Ovary (tissue), 9 donors: ENCODE measurements around the gene SCLT1. TPM values are rescaled to one million over a fixed set of nuclear protein-coding genes. Genes with fewer than 3 reads are reported as not detected.

Source experiments
- DNase-seq, 5 donors: peaks; one replicate each; pipeline ENCODE4 v3.0.0-alpha.2; 2019 to 2020
- H3K27ac ChIP-seq, 2 donors: fragments of 200-600 bp; one replicate each; pipeline versions ENCODE4 v1.5.1 to v1.8.0; 2019 to 2022
- H3K27me3 ChIP-seq: fragments of 200-600 bp; one replicate; pipeline ENCODE4 v1.8.0; 2022
- H3K36me3 ChIP-seq: fragments of 200-600 bp; sonication (generic); one replicate; pipeline ENCODE4 v1.5.1; 2019
- H3K4me1 ChIP-seq: one replicate; pipeline ENCODE4 v1.8.1; 2013; ENCODE audit warnings: mild to moderate bottlenecking, moderate library complexity; ENCODE audit not compliant: insufficient read depth
- H3K4me3 ChIP-seq: fragments of 200-600 bp; sonication (generic); one replicate; pipeline ENCODE4 v1.5.1; 2017
- H3K9me3 ChIP-seq, 2 donors: fragments of 200-600 bp in 1 of 2; sonication (generic) in 1 of 2; one replicate each; pipeline versions ENCODE4 v1.5.1 to v1.8.1; 2013 to 2019; ENCODE audit warnings: mild to moderate bottlenecking in 1 of 2, moderate library complexity in 1 of 2
- EP300 ChIP-seq: sonication (generic); formaldehyde crosslinking; IDR thresholded peaks from one replicate; pipeline ENCODE4 v1.6.1; 2017; ENCODE audit warnings: antibody characterized with exemption
- POLR2A ChIP-seq: fragments of 450-650 bp; IDR thresholded peaks from one replicate; pipeline ENCODE4 v1.6.1; 2017; ENCODE audit warnings: antibody characterized with exemption, mild to moderate bottlenecking, moderate library complexity
- WGBS, 3 donors: extraction: QIAGEN DNeasy Blood & Tissue Kit in 1 of 3; methylation state at CpG; one replicate each; pipeline versions ENCODE4 v1.1.5 to v1.1.7; 2013 to 2017; 5-methylcytosine and 5-hydroxymethylcytosine counted together
- intact Hi-C, 4 donors: fragments of 100-400 bp; cut with DNase I; formaldehyde crosslinking; loops; one replicate each; pipeline versions ENCODE4 v1.11.0 to v1.15.1; 2022 to 2023
- polyA plus RNA-seq, 2 donors: library from polyadenylated mRNA; stranded (reverse); fragments of 200-250 nt in 1 of 2; fragments of 350-450 nt in 1 of 2; fragmentation: Illumina TruSeq in 1 of 2; extraction: RNeasy Lipid Tissue Mini Kit (QIAGEN cat#74804) in 1 of 2; gene quantifications; one replicate each; pipeline ENCODE4 v1.2.3, GENCODE V29; 2013 to 2014
- total RNA-seq, 7 donors: library from RNA; depleted of rRNA in 2 of 7; stranded (reverse); fragments of >200 nt in 2 of 7; fragmentation: NEBNext Ultra II Directional in 3 of 7; extraction: Animal tissue kit (Norgen Biotek cat#: 25700) in 3 of 7; gene quantifications; one replicate each; pipeline versions ENCODE4 v1.1.0 to v1.2.4, GENCODE V29; 2016 to 2023
- TF ChIP-seq, protein P1 (sequence below), 3 donors: fragments of 450-650 bp in 2 of 3; fragments of 200-600 bp in 1 of 3; IDR thresholded peaks; one replicate each; pipeline versions ENCODE4 v1.5.1 to v1.8.0; 2016 to 2022; ENCODE audit warnings: antibody characterized with exemption in 3 of 3, mild to moderate bottlenecking in 1 of 3
- donor health status: DM: no; HTN: no; CAD: no; lungs with moderate emphysema.
- donor health status: DM: no; HTN: no; CAD: no.
- donor health status: Bipolar disorder and iron deficiency.
- donor health status: DM: yes; HTN: yes; CAD: no.
- donor health status: DM: no; HTN: no; CAD: no.
- donor health status: DM: yes; HTN: yes; CAD: no.

The SCLT1 gene
- total and polyA plus RNA-seq, 9 donors = 4.5 to 24.0 (median 15.3) TPM

DNA sequence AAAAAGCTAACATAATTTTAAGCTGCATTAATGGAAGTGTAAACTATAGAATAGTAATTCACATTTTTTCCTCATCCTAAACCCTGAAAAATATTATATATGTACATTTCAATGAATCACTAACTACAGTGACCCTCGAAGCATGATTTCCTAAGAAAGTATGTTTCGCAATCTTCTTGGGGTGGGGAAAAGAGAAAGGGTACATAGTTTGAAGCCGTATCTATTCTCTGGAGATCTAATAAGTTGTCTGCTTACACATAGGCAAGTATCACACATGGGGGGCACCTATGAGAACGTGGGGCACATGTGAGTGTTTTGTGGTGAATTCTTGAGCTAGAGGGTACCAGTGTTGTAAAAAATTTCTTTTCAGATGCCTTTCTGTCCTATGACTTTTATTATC, 212.7 kb downstream of the SCLT1 start:
- H3K27ac ChIP-seq = no peak overlapping the region
- no peak for TF ChIP-seq EP300
- TF ChIP-seq POLR2A = no peak
- TF ChIP-seq, protein P1, sequence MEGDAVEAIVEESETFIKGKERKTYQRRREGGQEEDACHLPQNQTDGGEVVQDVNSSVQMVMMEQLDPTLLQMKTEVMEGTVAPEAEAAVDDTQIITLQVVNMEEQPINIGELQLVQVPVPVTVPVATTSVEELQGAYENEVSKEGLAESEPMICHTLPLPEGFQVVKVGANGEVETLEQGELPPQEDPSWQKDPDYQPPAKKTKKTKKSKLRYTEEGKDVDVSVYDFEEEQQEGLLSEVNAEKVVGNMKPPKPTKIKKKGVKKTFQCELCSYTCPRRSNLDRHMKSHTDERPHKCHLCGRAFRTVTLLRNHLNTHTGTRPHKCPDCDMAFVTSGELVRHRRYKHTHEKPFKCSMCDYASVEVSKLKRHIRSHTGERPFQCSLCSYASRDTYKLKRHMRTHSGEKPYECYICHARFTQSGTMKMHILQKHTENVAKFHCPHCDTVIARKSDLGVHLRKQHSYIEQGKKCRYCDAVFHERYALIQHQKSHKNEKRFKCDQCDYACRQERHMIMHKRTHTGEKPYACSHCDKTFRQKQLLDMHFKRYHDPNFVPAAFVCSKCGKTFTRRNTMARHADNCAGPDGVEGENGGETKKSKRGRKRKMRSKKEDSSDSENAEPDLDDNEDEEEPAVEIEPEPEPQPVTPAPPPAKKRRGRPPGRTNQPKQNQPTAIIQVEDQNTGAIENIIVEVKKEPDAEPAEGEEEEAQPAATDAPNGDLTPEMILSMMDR (IDR thresholded peaks at IDR 0.05) = no peak
- DNase-seq = no peak
- H3K4me1 ChIP-seq = no peaks in the 10 kb centered on the region
- H3K9me3 ChIP-seq = no peaks in the 10 kb centered on the region
- no peak overlapping the region for H3K4me3 ChIP-seq
- intact Hi-C loops = no loop called here
- H3K36me3 ChIP-seq = no peaks in the 10 kb centered on the region
- H3K27me3 ChIP-seq = no peaks in the 10 kb centered on the region
- WGBS, 3 donors = 91 to 93% (median 92%) methylated on average over 4 of the region's 4 CpGs

DNA sequence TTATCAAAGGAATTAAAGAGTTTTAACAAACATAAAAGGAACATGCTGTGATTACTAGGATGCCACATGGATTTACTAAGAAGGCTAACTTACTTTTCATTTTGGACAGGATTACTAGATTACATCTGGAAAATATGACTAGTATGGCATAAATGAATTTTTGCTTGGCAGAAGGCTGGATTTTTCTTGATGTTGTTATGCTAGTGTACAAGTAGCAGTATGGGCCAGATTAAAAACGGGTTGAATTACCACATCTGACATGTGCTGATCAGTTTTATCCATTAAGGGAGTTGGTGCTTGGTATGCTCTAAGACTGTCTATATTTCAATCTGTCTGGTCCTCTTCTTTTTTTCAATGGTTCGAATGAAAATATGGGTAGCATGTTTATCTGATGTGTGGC, 213.4 kb downstream of the SCLT1 start:
- H3K27me3 ChIP-seq = no peaks in the 10 kb centered on the region
- intact Hi-C loops = no loop called here
- no peaks in the 10 kb centered on the region for H3K4me1 ChIP-seq
- no peak overlapping the region for H3K4me3 ChIP-seq
- WGBS, 3 donors = 71 to 79% (median 72%) methylated on average over 2 of the region's 2 CpGs
- TF ChIP-seq POLR2A (no peak), EP300 (no peak)
- no peaks in the 10 kb centered on the region for H3K36me3 ChIP-seq
- no peaks in the 10 kb centered on the region for H3K9me3 ChIP-seq
- no peak overlapping the region for H3K27ac ChIP-seq
- DNase-seq = no peak

DNA sequence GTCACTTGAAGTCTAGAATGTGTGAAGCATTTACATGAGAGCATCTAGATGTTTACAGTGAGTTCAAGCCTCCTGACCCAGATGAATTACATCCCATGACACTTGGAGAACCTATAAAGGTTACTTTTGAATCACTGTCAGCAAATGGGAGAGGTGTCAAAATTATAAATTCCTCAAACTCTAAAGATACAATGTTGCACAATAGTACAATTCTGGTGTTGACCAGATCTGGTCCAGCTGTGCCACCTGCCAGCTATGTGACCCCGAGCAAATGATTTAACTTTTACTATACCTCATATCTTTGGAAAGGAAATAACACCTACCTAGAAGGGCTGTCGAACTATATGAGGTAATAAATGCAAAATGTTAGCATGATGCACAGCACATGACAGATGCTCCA, 214.1 kb downstream of the SCLT1 start:
- no peak for DNase-seq
- H3K4me3 ChIP-seq = no peak overlapping the region
- H3K9me3 ChIP-seq = no peaks in the 10 kb centered on the region
- no peaks in the 10 kb centered on the region for H3K36me3 ChIP-seq
- no peaks in the 10 kb centered on the region for H3K27me3 ChIP-seq
- no peaks in the 10 kb centered on the region for H3K4me1 ChIP-seq
- H3K27ac ChIP-seq = no peak overlapping the region
- 87 to 93% (median 91%) methylated on average over 2 of the region's 2 CpGs for WGBS, 3 donors
- TF ChIP-seq, protein P1 (IDR thresholded peaks at IDR 0.05) = no peak
- no peak for TF ChIP-seq POLR2A
- no peak for TF ChIP-seq EP300
- intact Hi-C loops = no loop called here

DNA sequence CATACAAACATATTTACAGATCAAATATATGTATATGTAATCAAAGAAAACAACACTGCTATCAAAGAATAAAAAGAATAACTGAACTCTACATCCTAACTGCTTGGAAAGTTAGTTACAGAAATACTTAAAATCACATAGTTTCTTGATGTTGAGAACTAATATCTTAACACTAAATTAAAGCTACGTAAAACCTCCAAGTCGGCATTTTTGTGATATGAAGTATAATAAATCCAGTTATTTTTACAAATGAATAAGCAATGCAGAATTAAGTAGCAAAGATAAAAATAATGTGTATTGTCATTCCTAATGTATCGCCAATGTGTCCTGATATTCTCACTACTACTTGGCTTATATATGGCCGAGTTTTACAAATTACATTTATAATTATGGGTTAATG, 215.4 kb downstream of the SCLT1 start:
- Histone ChIP-seq H3K4me1 (no peaks in the 10 kb centered on the region), H3K36me3 (no peaks in the 10 kb centered on the region), H3K27me3 (no peaks in the 10 kb centered on the region), H3K4me3 (no peak overlapping the region), H3K9me3 (no peaks in the 10 kb centered on the region), H3K27ac (no peak overlapping the region)
- WGBS, 3 donors = 78 to 81% (median 81%) methylated on average over 4 of the region's 4 CpGs
- no peak for DNase-seq
- intact Hi-C loops = no loop called here
- TF ChIP-seq POLR2A (no peak), EP300 (no peak)
- TF ChIP-seq, protein P1 (IDR thresholded peaks at IDR 0.05) = no peak

DNA sequence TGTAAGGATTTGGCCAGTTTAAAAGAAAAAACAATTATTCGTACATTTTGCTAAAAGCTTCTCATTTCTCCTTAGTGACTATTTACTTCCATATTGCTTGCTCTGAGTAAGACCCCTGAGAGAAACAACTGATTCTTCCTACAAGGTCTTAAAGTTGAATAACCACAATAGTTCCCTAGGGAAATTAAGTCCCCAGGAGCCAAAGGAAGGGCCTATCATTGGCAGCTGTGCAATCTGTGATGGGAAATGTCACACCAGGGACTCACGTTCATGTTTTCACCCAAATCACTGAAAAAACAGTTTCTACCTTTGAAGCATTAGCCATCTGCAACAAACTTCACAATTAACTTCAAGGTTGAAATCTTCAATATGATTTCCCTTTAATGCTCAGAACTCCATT, 217.1 kb downstream of the SCLT1 start:
- intact Hi-C loops = no loop called here
- no peaks in the 10 kb centered on the region for H3K4me1 ChIP-seq
- DNase-seq = no peak
- H3K27ac ChIP-seq = no peak overlapping the region
- no peak for TF ChIP-seq POLR2A
- TF ChIP-seq, protein P1 (IDR thresholded peaks at IDR 0.05) = no peak
- no peak for TF ChIP-seq EP300
- no peaks in the 10 kb centered on the region for H3K27me3 ChIP-seq
- WGBS, 3 donors = 90 to 94% (median 92%) methylated on average over 2 of the region's 2 CpGs
- H3K36me3 ChIP-seq = no peaks in the 10 kb centered on the region
- no peaks in the 10 kb centered on the region for H3K9me3 ChIP-seq
- no peak overlapping the region for H3K4me3 ChIP-seq
